OCI-LY1 (cell line): ENCODE measurements around the gene ISOC1.

Experiments
- CTCF ChIP-seq: fragments of 200-600 bp; sonication (generic), shearing (Covaris generic); IDR thresholded peaks from 2 replicates; pipeline ENCODE4 v1.5.1; 2017; ENCODE audit warnings: mild to moderate bottlenecking, antibody characterized with exemption, low read length, moderate library complexity, mixed read lengths
- EZH2 ChIP-seq: fragments of 200-600 bp; sonication (generic), shearing (Covaris generic); IDR thresholded peaks from 2 replicates; pipeline ENCODE4 v1.8.0; 2017; ENCODE audit warnings: borderline replicate concordance, mixed run types, mild to moderate bottlenecking, antibody characterized with exemption, low read length, moderate library complexity, mixed read lengths

GRCh38 chr5:129080766-129081165, 13.8 kb upstream of the ISOC1 start:
- no peak for TF ChIP-seq CTCF
- TF ChIP-seq EZH2: no peak
